GM12878 (cell line): ENCODE data around the gene CLCNKA. TPM values are rescaled to one million over a fixed set of nuclear protein-coding genes. Genes with fewer than 3 reads are reported as not detected.

Experiments used
- ATAC-seq: fragments of 200-7000 bp; cut with Tn5 transposase; 3 replicates; pipeline ENCODE4 v1.9.1; 2020; ENCODE audit warnings: mild to moderate bottlenecking, moderate library complexity
- BruUV-seq: library from RNA; stranded (reverse); fragments of 400-500 nt; replicated peaks from 2 replicates; lab custom pipeline; 2021; lab: Mats Ljungman, UMichigan
- CTCF ChIA-PET: fragments of 300-600 bp; sonication (Branson Sonifier 250); formaldehyde crosslinking; extraction: SDS; loops from one replicate; lab custom pipeline; 2021; ENCODE audit warnings: inconsistent platforms; lab: Yijun Ruan, JAX
- POLR2A ChIA-PET: fragments of 350-600 bp; formaldehyde crosslinking; extraction: SDS; loops from one replicate; lab custom pipeline; 2021; ENCODE audit warnings: inconsistent platforms; lab: Charles Lee
- RAD21 ChIA-PET: fragments of 300-600 bp; sonication (Branson Sonifier 250); formaldehyde crosslinking; loops from one replicate; lab custom pipeline; 2023; ENCODE audit warnings: antibody characterized with exemption; ENCODE audit not compliant: unreplicated experiment; lab: Charles Lee
- SMC1A ChIA-PET: fragments of 300-600 bp; sonication (Branson Sonifier 250); formaldehyde crosslinking; loops from one replicate; lab custom pipeline; 2023; ENCODE audit not compliant: unreplicated experiment, uncharacterized antibody; lab: Charles Lee
- DNase-seq: peaks from one replicate; pipeline ENCODE4 v3.0.0-alpha.2; 2011; ENCODE audit warnings: low read depth, low spot score
- FAIRE-seq: peaks from 3 replicates; lab custom pipeline; 2011; peaks lifted over from hg19 to GRCh38; lab: Jason Lieb, UNC
- H2AFZ ChIP-seq: 2 replicates; pipeline ENCODE4 v1.6.0; 2011; ENCODE audit warnings: low read depth, low read length, control low read depth; ENCODE audit not compliant: control insufficient read depth
- H3K27ac ChIP-seq: 2 replicates; pipeline ENCODE4 v1.5.1; 2011; ENCODE audit warnings: control low read depth; ENCODE audit not compliant: control insufficient read depth, insufficient read depth
- H3K27me3 ChIP-seq, 2 experiments: replicated peaks in 1 of 2; 2 replicates each; pipeline versions ENCODE4 v1.6.0 to v1.6.1; 2011; ENCODE audit warnings: low read length in 1 of 2; ENCODE audit not compliant: control insufficient read depth in 2 of 2, insufficient read depth in 2 of 2
- H3K36me3 ChIP-seq, 2 experiments: 2 replicates each; pipeline ENCODE4 v1.5.1; 2011; ENCODE audit warnings: low read length in 1 of 2; ENCODE audit not compliant: control insufficient read depth in 2 of 2, insufficient read depth in 2 of 2
- H3K4me1 ChIP-seq: 2 replicates; pipeline ENCODE4 v1.6.1; 2011; ENCODE audit warnings: mild to moderate bottlenecking, low read length, moderate library complexity, mixed read lengths; ENCODE audit not compliant: control insufficient read depth, insufficient read depth
- H3K4me2 ChIP-seq: 2 replicates; pipeline ENCODE4 v1.6.0; 2011; ENCODE audit warnings: control low read depth; ENCODE audit not compliant: control insufficient read depth, insufficient read depth
- H3K4me3 ChIP-seq: fragments of 200-600 bp; sonication (generic); 2 replicates; pipeline ENCODE4 v1.5.1; 2016
- H3K79me2 ChIP-seq: 2 replicates; pipeline ENCODE4 v1.6.0; 2011; ENCODE audit warnings: low read length; ENCODE audit not compliant: control insufficient read depth, insufficient read depth
- H3K9ac ChIP-seq: 2 replicates; pipeline ENCODE4 v1.8.0; 2011; ENCODE audit warnings: low read length, control low read depth, mixed read lengths; ENCODE audit not compliant: control insufficient read depth, insufficient read depth
- H3K9me3 ChIP-seq: replicated peaks from 3 replicates; pipeline ENCODE4 v1.5.1; 2011; ENCODE audit warnings: mild to moderate bottlenecking, low read length; ENCODE audit not compliant: control insufficient read depth, insufficient read depth
- H4K20me1 ChIP-seq: 2 replicates; pipeline ENCODE4 v1.6.0; 2011; ENCODE audit not compliant: control insufficient read depth, insufficient read depth
- IRF5 ChIP-seq: fragments of 450-650 bp; IDR thresholded peaks from 2 replicates; pipeline ENCODE4 v1.6.1; 2017; ENCODE audit warnings: borderline replicate concordance
- MTA3 ChIP-seq: IDR thresholded peaks from 2 replicates; pipeline ENCODE4 v1.6.1; 2012; ENCODE audit warnings: low read length, inconsistent platforms, borderline replicate concordance
- whole genome bisulfite sequencing: methylation state at CpG from one replicate; pipeline ENCODE4 v1.1.6; 2016; ENCODE audit warnings: low lambda C conversion rate; ENCODE audit not compliant: insufficient replicate concordance, insufficient coverage; ENCODE audit errors: missing lambda C conversion rate; 5-methylcytosine and 5-hydroxymethylcytosine counted together
- in situ Hi-C: fragments of 300-500 bp; cut with MboI; formaldehyde crosslinking; loops from 9 replicates; pipeline ENCODE4 v1.14.3; 2018; ENCODE audit warnings: mixed read lengths
- intact Hi-C: fragments of 100-400 bp; cut with micrococcal nuclease; formaldehyde crosslinking; loops from one replicate; pipeline ENCODE4 v1.14.2; 2022; ENCODE audit not compliant: unreplicated experiment
- polyA plus RNA-seq, 11 experiments: library from polyadenylated mRNA; depleted of rRNA in 4 of 11; unstranded in 6 of 11; stranded (reverse) in 5 of 11; fragments of >200 nt; fragmentation: Nextera tagmentation in 4 of 11; fragmentation: Illumina TruSeq in 1 of 11; extraction: Ambion mirVana in 4 of 11; extraction: Trizol in 1 of 11; gene quantifications; 1 replicate in 1 of 11; 2 replicates in 10 of 11; pipeline versions ENCODE4 v1.2.1 to v1.2.3, GENCODE V29; 2011 to 2016; ENCODE audit warnings: inconsistent platforms in 2 of 11, missing spikeins in 2 of 11, low read depth in 1 of 11
- total RNA-seq, 4 experiments: library from RNA; depleted of rRNA in 3 of 4; stranded (reverse); fragments of >200 nt in 3 of 4; fragmentation: Illumina TruSeq in 1 of 4; extraction: Trizol in 1 of 4; gene quantifications; 2 replicates each; pipeline versions ENCODE4 v1.2.1 to v1.2.3, GENCODE V29; 2013 to 2021
- TF ChIP-seq, protein P1 (sequence below), 3 experiments: IDR thresholded peaks in 2 of 3; conservative IDR thresholded peaks in 1 of 3; 2 replicates each; pipeline ENCODE4 v1.5.1; 2011; ENCODE audit warnings: low read depth in 3 of 3, low read length in 3 of 3, mild to moderate bottlenecking in 3 of 3, control low read depth in 2 of 3, moderate library complexity in 2 of 3, inconsistent platforms in 1 of 3, mixed read lengths in 1 of 3; ENCODE audit not compliant: control insufficient read depth in 2 of 3, insufficient read depth in 1 of 3; ENCODE audit errors: extremely low read depth in 1 of 3

CLCNKA gene
- total and polyA plus RNA-seq, 10 of the 15 experiments (the other 5 are each of a cell fraction or from before 2014, with no cell fraction given): 0.02 to 0.15 (median 0.08) TPM; not detected in 6

DNA sequence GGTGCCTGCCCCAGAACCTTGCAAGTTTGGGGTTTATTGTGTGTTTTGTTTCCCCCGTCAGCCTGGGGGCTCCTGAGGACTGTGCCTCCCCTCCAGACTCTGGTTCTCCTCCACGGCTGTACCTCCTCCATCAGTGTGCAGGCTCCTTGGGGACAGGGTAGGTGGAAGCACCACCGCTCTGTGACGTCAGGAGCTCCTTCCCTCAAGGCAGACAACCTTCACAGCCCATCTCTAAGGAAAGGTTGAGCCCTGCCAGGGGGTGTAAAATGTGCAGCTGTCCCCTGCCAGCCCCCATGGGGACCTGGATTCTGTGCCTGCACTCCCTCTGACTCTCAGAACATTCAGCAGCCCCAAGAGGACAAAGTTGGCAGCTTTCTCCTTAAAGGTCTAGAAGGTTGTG, 3.5 kb upstream of the CLCNKA start:
- 30% methylated on average over 4 of the region's 4 CpGs for WGBS
- FAIRE-seq: no peak

More for the DNA sequence above, 3.5 kb upstream of the CLCNKA start:
- no peaks in the 10 kb centered on the region for H4K20me1 ChIP-seq
- H3K36me3 ChIP-seq: no peaks in the 10 kb centered on the region
- H3K79me2 ChIP-seq: no peaks in the 10 kb centered on the region
- ATAC-seq (no peak), DNase-seq (no peak)
- H3K9me3 ChIP-seq: no peaks in the 10 kb centered on the region
- intact Hi-C loops (no loop called here), in situ Hi-C loops (no loop called here)
- no TSS peak for BruUV-seq
- H3K27me3 ChIP-seq: peaks cover 0 to 2% of the 10 kb centered on the region in 2 experiments; a peak in 2 of 4 replicates
- CTCF ChIA-PET: interaction anchor here (6.4 kb wide), 1 partner anchor 10 kb away, joined by 36 read pairs; no protein-coding TSS in a partner anchor
- H3K4me1 ChIP-seq: peaks cover 26% of the 10 kb centered on the region
- RAD21 ChIA-PET: no interaction called here
- H3K4me2 ChIP-seq: no peak overlapping the region
- no peak overlapping the region for H3K4me3 ChIP-seq
- no peak overlapping the region for H3K27ac ChIP-seq
- SMC1A ChIA-PET: no interaction called here
- no peak overlapping the region for H2AFZ ChIP-seq
- H3K9ac ChIP-seq: no peak overlapping the region
- TF ChIP-seq, protein P1, sequence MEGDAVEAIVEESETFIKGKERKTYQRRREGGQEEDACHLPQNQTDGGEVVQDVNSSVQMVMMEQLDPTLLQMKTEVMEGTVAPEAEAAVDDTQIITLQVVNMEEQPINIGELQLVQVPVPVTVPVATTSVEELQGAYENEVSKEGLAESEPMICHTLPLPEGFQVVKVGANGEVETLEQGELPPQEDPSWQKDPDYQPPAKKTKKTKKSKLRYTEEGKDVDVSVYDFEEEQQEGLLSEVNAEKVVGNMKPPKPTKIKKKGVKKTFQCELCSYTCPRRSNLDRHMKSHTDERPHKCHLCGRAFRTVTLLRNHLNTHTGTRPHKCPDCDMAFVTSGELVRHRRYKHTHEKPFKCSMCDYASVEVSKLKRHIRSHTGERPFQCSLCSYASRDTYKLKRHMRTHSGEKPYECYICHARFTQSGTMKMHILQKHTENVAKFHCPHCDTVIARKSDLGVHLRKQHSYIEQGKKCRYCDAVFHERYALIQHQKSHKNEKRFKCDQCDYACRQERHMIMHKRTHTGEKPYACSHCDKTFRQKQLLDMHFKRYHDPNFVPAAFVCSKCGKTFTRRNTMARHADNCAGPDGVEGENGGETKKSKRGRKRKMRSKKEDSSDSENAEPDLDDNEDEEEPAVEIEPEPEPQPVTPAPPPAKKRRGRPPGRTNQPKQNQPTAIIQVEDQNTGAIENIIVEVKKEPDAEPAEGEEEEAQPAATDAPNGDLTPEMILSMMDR (IDR thresholded peaks at IDR 0.05 in 2 of 3, conservative IDR thresholded peaks at IDR 0.05 in 1 of 3; ENCODE audit: control insufficient read depth in 2 of 3, extremely low read depth in 1 of 3, insufficient read depth in 1 of 3, low read depth in 3 of 3, low read length in 3 of 3): no peak
- TF ChIP-seq MTA3: no peak
- TF ChIP-seq IRF5: no peak
- POLR2A ChIA-PET: no interaction called here
